Stimulated activated CD4-positive, alpha-beta T cell treated with anti-CD3 and anti-CD28 coated beads, Interleukin-4, amount 100 ng/mL, for 4 hours (primary cell): Measurements from ENCODE around the gene HMGN2.
A peak's percentile ranks its signal among the peaks of the same experiment; 100 is the strongest.
"Not testable (repeated sequence)": the region's sequence is repeated elsewhere in the genome, so short reads cannot be mapped to it uniquely, and the experiment has no call there.

Source experiments
- DNase-seq, 2 experiments: peaks; one replicate each; pipeline ENCODE4 v3.0.0-alpha.2; 2020

Gene HMGN2

GRCh38 chr1:26477446-26478152, 5.4 kb downstream of the HMGN2 start:
- DNase-seq, result no peak

- DNase-seq, result no peak
Observed at GRCh38 chr1:26478159-26478558, 5.9 kb downstream of the HMGN2 start.

GRCh38 chr1:26478988-26479387, 6.7 kb downstream of the HMGN2 start:
- DNase-seq, result no peak

- no peak for DNase-seq
Observed at GRCh38 chr1:26482921-26483320, 10.7 kb downstream of the HMGN2 start.

- no peak for DNase-seq
Observed at GRCh38 chr1:26483980-26484379, 11.7 kb downstream of the HMGN2 start.

GRCh38 chr1:26490155-26490554, 17.9 kb downstream of the HMGN2 start:
- DNase-seq, result no peak

GRCh38 chr1:26493267-26493666, 21.0 kb downstream of the HMGN2 start:
- DNase-seq, result no peak

- DNase-seq, result no peak
Observed at GRCh38 chr1:26493938-26494337, 21.7 kb downstream of the HMGN2 start.

GRCh38 chr1:26496861-26497260, 24.6 kb downstream of the HMGN2 start:
- no peak for DNase-seq

GRCh38 chr1:26498894-26499293, 26.7 kb downstream of the HMGN2 start:
- DNase-seq, result no peak

GRCh38 chr1:26500488-26501175, 28.4 kb downstream of the HMGN2 start:
- peak; percentile 87 to 97 for DNase-seq

- DNase-seq, result not testable (repeated sequence)
Observed at GRCh38 chr1:26510711-26511110, 38.5 kb downstream of the HMGN2 start.

GRCh38 chr1:26515836-26516235, 43.6 kb downstream of the HMGN2 start:
- not testable (repeated sequence) for DNase-seq

GRCh38 chr1:26516987-26517765, 44.9 kb downstream of the HMGN2 start:
- DNase-seq, result no peak

GRCh38 chr1:26517766-26518049, 45.5 kb downstream of the HMGN2 start:
- DNase-seq, result no peak

GRCh38 chr1:26518355-26518754, 46.1 kb downstream of the HMGN2 start:
- DNase-seq, result no peak

GRCh38 chr1:26520339-26520738, 48.1 kb downstream of the HMGN2 start:
- no peak for DNase-seq

GRCh38 chr1:26521669-26522030, 49.4 kb downstream of the HMGN2 start:
- no peak for DNase-seq

- no peak for DNase-seq
Observed at GRCh38 chr1:26522073-26522472, 49.8 kb downstream of the HMGN2 start.

GRCh38 chr1:26524181-26524580, 51.9 kb downstream of the HMGN2 start:
- DNase-seq, result no peak
